Lower leg skin (tissue), 3 donors: ENCODE measurements around the gene LHX4.

ENCODE experiments used
- CTCF ChIP-seq, 3 donors: fragments of 450-650 bp; IDR thresholded peaks; one replicate each; pipeline ENCODE4 v1.5.1; 2016; ENCODE audit warnings: antibody characterized with exemption in 3 of 3, mild to moderate bottlenecking in 3 of 3, moderate library complexity in 2 of 3
- POLR2A ChIP-seq, 2 donors: fragments of 450-650 bp; IDR thresholded peaks; one replicate each; pipeline ENCODE4 v1.6.1; 2016 to 2017; ENCODE audit warnings: antibody characterized with exemption in 2 of 2, mild to moderate bottlenecking in 1 of 2, moderate library complexity in 1 of 2

GRCh38 chr1:180194048-180194425 is 36.0 kb upstream of the LHX4 start:
- TF ChIP-seq POLR2A (IDR thresholded peaks at IDR 0.05), result no peak
- no peak for TF ChIP-seq CTCF (IDR thresholded peaks at IDR 0.05)
